Fibroblast of pulmonary artery (primary cell): Measurements from ENCODE around the gene PGM5.

ENCODE experiments used
- DNase-seq: peaks from one replicate; pipeline ENCODE4 v3.0.0-alpha.2; 2010; ENCODE audit warnings: low read depth
- H3K4me3 ChIP-seq: replicated peaks from 2 replicates; pipeline ENCODE4 v1.5.1; 2011; ENCODE audit warnings: low read depth, mild to moderate bottlenecking, control low read depth, low read length, moderate library complexity
- CTCF ChIP-seq: IDR thresholded peaks from 2 replicates; pipeline ENCODE4 v1.5.1; 2011; ENCODE audit warnings: mild to moderate bottlenecking, control low read depth, low read length, inconsistent platforms; ENCODE audit errors: missing control alignments

Gene PGM5

GRCh38 chr9:68496356-68496755 lies 139.9 kb downstream of the PGM5 start:
- H3K4me3 ChIP-seq, result no peak overlapping the region
- DNase-seq, result no peak
- TF ChIP-seq CTCF, result no peak

- no peak for TF ChIP-seq CTCF
- no peak for DNase-seq
- H3K4me3 ChIP-seq, result no peak overlapping the region
Observed at GRCh38 chr9:68497629-68498028, 141.2 kb downstream of the PGM5 start.

GRCh38 chr9:68498816-68499215 lies 142.4 kb downstream of the PGM5 start:
- H3K4me3 ChIP-seq, result no peak overlapping the region
- no peak for TF ChIP-seq CTCF

GRCh38 chr9:68500457-68501381 lies 144.3 kb downstream of the PGM5 start:
- TF ChIP-seq CTCF, result no peak
- no peak overlapping the region for H3K4me3 ChIP-seq
- DNase-seq, result no peak

More at GRCh38 chr9:68498816-68499215, 142.4 kb downstream of the PGM5 start:
- DNase-seq, result no peak

GRCh38 chr9:68502279-68502678 lies 145.9 kb downstream of the PGM5 start:
- H3K4me3 ChIP-seq, result no peak overlapping the region
- no peak for DNase-seq
- no peak for TF ChIP-seq CTCF

- no peak for TF ChIP-seq CTCF
- DNase-seq, result peak; percentile 9
- no peak overlapping the region for H3K4me3 ChIP-seq
Observed at GRCh38 chr9:68505681-68506409, 149.4 kb downstream of the PGM5 start.
